HepG2 (cell line): ENCODE measurements around the gene PEF1. TPM values are rescaled to one million over a fixed set of nuclear protein-coding genes. Genes with fewer than 3 reads are reported as not detected.

Source experiments
- ELF4 ChIP-seq: sonication (generic); formaldehyde crosslinking; IDR thresholded peaks from 2 replicates; pipeline ENCODE4 v1.5.0; 2020; ENCODE audit warnings: missing genetic modification reagents, mild to moderate bottlenecking, moderate library complexity, borderline replicate concordance
- MXD4 ChIP-seq: IDR thresholded peaks from 2 replicates; pipeline ENCODE4 v1.6.1; 2016; ENCODE audit warnings: mild to moderate bottlenecking, missing biosample characterization, missing genetic modification reagents
- NRL ChIP-seq: sonication (generic); formaldehyde crosslinking; IDR thresholded peaks from 2 replicates; pipeline ENCODE4 v1.5.0; 2020; ENCODE audit warnings: missing genetic modification reagents, mild to moderate bottlenecking, moderate library complexity, borderline replicate concordance
- SMARCC2 ChIP-seq: fragments of 450-650 bp; IDR thresholded peaks from 2 replicates; pipeline ENCODE4 v1.6.1; 2017; ENCODE audit warnings: antibody characterized with exemption, mild to moderate bottlenecking
- SRSF1 ChIP-seq: fragments of 200-400 bp; formaldehyde crosslinking; optimal IDR thresholded peaks from 2 replicates; pipeline ENCODE3; 2017; ENCODE audit warnings: mild to moderate bottlenecking, low read depth, low read length, moderate library complexity
- YY1 ChIP-seq: IDR thresholded peaks from 2 replicates; pipeline ENCODE4 v1.6.1; 2011; ENCODE audit warnings: low read length, low read depth, moderate library complexity, mild to moderate bottlenecking; ENCODE audit not compliant: insufficient read depth, insufficient replicate concordance
- ZFP36L1 ChIP-seq: sonication (generic); formaldehyde crosslinking; IDR thresholded peaks from 2 replicates; pipeline ENCODE4 v1.8.0; 2022; ENCODE audit warnings: mild to moderate bottlenecking, missing genetic modification reagents, moderate library complexity
- ZNF232 ChIP-seq: sonication (generic); formaldehyde crosslinking; IDR thresholded peaks from 2 replicates; pipeline ENCODE4 v1.4.0; 2020; ENCODE audit warnings: missing genetic modification reagents, borderline replicate concordance
- ZNF251 ChIP-seq: sonication (generic); formaldehyde crosslinking; IDR thresholded peaks from 2 replicates; pipeline ENCODE4 v1.9.0; 2021; ENCODE audit warnings: mild to moderate bottlenecking, missing genetic modification reagents
- ZNF547 ChIP-seq: sonication (generic); formaldehyde crosslinking; IDR thresholded peaks from 2 replicates; pipeline ENCODE4 v1.5.1; 2020; ENCODE audit warnings: mild to moderate bottlenecking, missing genetic modification reagents
- ZNF567 ChIP-seq: sonication (generic); formaldehyde crosslinking; IDR thresholded peaks from 2 replicates; pipeline ENCODE4 v1.8.1; 2023; ENCODE audit warnings: mild to moderate bottlenecking, missing genetic modification reagents, borderline replicate concordance
- ZNF644 ChIP-seq: IDR thresholded peaks from 2 replicates; pipeline ENCODE4 v1.6.1; 2016; ENCODE audit warnings: low read depth
- ZNF749 ChIP-seq: sonication (generic); formaldehyde crosslinking; IDR thresholded peaks from 2 replicates; pipeline ENCODE4 v1.8.0; 2022; ENCODE audit warnings: mild to moderate bottlenecking, missing genetic modification reagents, moderate library complexity, borderline replicate concordance
- ZNF773 ChIP-seq: sonication (generic); formaldehyde crosslinking; IDR thresholded peaks from 2 replicates; pipeline ENCODE4 v1.4.0; 2020; ENCODE audit warnings: missing genetic modification reagents, borderline replicate concordance
- ZNF816 ChIP-seq: sonication (generic); formaldehyde crosslinking; IDR thresholded peaks from 2 replicates; pipeline ENCODE4 v1.8.0; 2022; ENCODE audit warnings: missing genetic modification reagents, mild to moderate bottlenecking, borderline replicate concordance
- ZSCAN22 ChIP-seq: sonication (generic); formaldehyde crosslinking; IDR thresholded peaks from 2 replicates; pipeline ENCODE4 v1.4.0; 2020; ENCODE audit warnings: mild to moderate bottlenecking, missing genetic modification reagents
- polyA plus RNA-seq, 8 experiments: library from polyadenylated mRNA; depleted of rRNA in 3 of 8; stranded (reverse) in 7 of 8; unstranded in 1 of 8; fragments of >200 nt; fragmentation: Illumina TruSeq in 4 of 8; extraction: Trizol in 4 of 8; gene quantifications; 2 replicates each; pipeline versions ENCODE4 v1.2.1 to v1.2.3, GENCODE V29; 2011 to 2016; ENCODE audit warnings: low read depth in 4 of 8, missing spikeins in 1 of 8, mixed read lengths in 1 of 8; ENCODE audit not compliant: insufficient read depth in 1 of 8
- total RNA-seq, 5 experiments: library from RNA; depleted of rRNA; stranded (reverse); fragments of >200 nt; fragmentation: Illumina TruSeq; extraction: Trizol; gene quantifications; 2 replicates each; pipeline ENCODE4 v1.2.3, GENCODE V29; 2016; ENCODE audit warnings: low read depth in 1 of 5
- TF ChIP-seq, protein P1 (sequence below): conservative IDR thresholded peaks from 2 replicates; pipeline ENCODE4 v1.6.1; 2018; ENCODE audit warnings: missing genetic modification reagents
- TF ChIP-seq, protein P2 (sequence below): sonication (generic); formaldehyde crosslinking; IDR thresholded peaks from 2 replicates; pipeline ENCODE4 v1.5.0; 2020; ENCODE audit warnings: missing genetic modification reagents
- TF ChIP-seq, protein P3 (sequence below): sonication (generic); formaldehyde crosslinking; IDR thresholded peaks from 2 replicates; pipeline ENCODE4 v1.4.0; 2020; ENCODE audit warnings: missing genetic modification reagents
- TF ChIP-seq, protein P4 (sequence below): IDR thresholded peaks from 2 replicates; pipeline ENCODE4 v1.6.1; 2012; ENCODE audit warnings: low read length, improper control_type of control experiment

PEF1 gene
- total and polyA plus RNA-seq, 2 of the 13 experiments (the other 11 are each of a cell fraction or from before 2014, with no cell fraction given) = 57.1 to 57.8 TPM

DNA sequence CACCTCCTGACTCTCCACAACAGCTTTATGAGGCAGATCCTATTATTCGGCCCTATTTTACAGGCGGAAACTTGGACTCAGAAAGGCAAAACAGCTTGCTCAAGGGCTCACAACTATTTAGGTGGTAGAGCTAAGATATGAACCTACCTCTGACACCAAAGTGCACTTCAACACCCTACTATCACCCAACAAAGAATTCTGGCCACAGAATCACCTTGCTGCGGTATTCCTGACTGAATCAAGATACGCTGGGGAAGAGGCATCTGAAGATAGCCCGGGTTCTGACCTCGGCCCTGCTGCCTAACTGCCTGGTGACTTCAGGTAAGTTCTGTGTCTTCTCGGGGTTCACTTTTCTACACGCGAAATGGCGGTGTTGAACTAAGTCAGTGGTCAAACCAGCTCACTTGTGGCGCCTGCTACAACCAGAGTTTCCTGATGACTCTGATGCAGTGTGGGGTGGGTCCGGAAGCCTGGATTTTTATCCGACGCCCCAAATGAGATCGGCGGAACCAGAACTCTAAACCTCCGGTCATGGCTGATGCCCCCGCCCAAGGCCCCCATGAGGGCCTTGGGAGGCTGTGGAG is 608 bp downstream of the PEF1 start (continued):
- TF ChIP-seq, protein P1, sequence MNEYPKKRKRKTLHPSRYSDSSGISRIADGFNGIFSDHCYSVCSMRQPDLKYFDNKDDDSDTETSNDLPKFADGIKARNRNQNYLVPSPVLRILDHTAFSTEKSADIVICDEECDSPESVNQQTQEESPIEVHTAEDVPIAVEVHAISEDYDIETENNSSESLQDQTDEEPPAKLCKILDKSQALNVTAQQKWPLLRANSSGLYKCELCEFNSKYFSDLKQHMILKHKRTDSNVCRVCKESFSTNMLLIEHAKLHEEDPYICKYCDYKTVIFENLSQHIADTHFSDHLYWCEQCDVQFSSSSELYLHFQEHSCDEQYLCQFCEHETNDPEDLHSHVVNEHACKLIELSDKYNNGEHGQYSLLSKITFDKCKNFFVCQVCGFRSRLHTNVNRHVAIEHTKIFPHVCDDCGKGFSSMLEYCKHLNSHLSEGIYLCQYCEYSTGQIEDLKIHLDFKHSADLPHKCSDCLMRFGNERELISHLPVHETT (CRISPR knock-in tag) = 0 out of 2 replicates have a peak, but pooled peaks have one; percentile 40
- TF ChIP-seq YY1 (peak; percentile 63), SRSF1 (no peak), NRL (CRISPR knock-in tag) (no peak), ZNF644 (no peak), MXD4 (no peak; the same call in 1 of the 2 replicates), SMARCC2 (no peak), ZNF567 (0 out of 2 replicates have a peak, but pooled peaks have one; percentile 21), ZNF547 (CRISPR knock-in tag) (no peak), ZNF251 (no peak), ZNF816 (CRISPR knock-in tag) (no peak), ZNF773 (CRISPR knock-in tag) (0 out of 2 replicates have a peak, but pooled peaks have one; percentile 18), ZFP36L1 (peak; percentile 48; the same call in 1 of the 2 replicates), ELF4 (CRISPR knock-in tag) (no peak), ZNF749 (0 out of 2 replicates have a peak, but pooled peaks have one; percentile 6), ZNF232 (CRISPR knock-in tag) (no peak), ZSCAN22 (CRISPR knock-in tag) (peak; percentile 11; the same call in 1 of the 2 replicates)
- TF ChIP-seq, protein P2, sequence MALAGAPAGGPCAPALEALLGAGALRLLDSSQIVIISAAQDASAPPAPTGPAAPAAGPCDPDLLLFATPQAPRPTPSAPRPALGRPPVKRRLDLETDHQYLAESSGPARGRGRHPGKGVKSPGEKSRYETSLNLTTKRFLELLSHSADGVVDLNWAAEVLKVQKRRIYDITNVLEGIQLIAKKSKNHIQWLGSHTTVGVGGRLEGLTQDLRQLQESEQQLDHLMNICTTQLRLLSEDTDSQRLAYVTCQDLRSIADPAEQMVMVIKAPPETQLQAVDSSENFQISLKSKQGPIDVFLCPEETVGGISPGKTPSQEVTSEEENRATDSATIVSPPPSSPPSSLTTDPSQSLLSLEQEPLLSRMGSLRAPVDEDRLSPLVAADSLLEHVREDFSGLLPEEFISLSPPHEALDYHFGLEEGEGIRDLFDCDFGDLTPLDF (CRISPR knock-in tag) = peak; percentile 12; the same call in 1 of the 2 replicates
- TF ChIP-seq, protein P3, sequence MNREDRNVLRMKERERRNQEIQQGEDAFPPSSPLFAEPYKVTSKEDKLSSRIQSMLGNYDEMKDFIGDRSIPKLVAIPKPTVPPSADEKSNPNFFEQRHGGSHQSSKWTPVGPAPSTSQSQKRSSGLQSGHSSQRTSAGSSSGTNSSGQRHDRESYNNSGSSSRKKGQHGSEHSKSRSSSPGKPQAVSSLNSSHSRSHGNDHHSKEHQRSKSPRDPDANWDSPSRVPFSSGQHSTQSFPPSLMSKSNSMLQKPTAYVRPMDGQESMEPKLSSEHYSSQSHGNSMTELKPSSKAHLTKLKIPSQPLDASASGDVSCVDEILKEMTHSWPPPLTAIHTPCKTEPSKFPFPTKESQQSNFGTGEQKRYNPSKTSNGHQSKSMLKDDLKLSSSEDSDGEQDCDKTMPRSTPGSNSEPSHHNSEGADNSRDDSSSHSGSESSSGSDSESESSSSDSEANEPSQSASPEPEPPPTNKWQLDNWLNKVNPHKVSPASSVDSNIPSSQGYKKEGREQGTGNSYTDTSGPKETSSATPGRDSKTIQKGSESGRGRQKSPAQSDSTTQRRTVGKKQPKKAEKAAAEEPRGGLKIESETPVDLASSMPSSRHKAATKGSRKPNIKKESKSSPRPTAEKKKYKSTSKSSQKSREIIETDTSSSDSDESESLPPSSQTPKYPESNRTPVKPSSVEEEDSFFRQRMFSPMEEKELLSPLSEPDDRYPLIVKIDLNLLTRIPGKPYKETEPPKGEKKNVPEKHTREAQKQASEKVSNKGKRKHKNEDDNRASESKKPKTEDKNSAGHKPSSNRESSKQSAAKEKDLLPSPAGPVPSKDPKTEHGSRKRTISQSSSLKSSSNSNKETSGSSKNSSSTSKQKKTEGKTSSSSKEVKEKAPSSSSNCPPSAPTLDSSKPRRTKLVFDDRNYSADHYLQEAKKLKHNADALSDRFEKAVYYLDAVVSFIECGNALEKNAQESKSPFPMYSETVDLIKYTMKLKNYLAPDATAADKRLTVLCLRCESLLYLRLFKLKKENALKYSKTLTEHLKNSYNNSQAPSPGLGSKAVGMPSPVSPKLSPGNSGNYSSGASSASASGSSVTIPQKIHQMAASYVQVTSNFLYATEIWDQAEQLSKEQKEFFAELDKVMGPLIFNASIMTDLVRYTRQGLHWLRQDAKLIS (CRISPR knock-in tag) = peak; percentile 76; the same call in 1 of the 2 replicates
- TF ChIP-seq, protein P4, sequence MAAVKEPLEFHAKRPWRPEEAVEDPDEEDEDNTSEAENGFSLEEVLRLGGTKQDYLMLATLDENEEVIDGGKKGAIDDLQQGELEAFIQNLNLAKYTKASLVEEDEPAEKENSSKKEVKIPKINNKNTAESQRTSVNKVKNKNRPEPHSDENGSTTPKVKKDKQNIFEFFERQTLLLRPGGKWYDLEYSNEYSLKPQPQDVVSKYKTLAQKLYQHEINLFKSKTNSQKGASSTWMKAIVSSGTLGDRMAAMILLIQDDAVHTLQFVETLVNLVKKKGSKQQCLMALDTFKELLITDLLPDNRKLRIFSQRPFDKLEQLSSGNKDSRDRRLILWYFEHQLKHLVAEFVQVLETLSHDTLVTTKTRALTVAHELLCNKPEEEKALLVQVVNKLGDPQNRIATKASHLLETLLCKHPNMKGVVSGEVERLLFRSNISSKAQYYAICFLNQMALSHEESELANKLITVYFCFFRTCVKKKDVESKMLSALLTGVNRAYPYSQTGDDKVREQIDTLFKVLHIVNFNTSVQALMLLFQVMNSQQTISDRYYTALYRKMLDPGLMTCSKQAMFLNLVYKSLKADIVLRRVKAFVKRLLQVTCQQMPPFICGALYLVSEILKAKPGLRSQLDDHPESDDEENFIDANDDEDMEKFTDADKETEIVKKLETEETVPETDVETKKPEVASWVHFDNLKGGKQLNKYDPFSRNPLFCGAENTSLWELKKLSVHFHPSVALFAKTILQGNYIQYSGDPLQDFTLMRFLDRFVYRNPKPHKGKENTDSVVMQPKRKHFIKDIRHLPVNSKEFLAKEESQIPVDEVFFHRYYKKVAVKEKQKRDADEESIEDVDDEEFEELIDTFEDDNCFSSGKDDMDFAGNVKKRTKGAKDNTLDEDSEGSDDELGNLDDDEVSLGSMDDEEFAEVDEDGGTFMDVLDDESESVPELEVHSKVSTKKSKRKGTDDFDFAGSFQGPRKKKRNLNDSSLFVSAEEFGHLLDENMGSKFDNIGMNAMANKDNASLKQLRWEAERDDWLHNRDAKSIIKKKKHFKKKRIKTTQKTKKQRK = no peak
